A549 (cell line): Measurements from ENCODE around the gene NR2E3. TPM values are rescaled to one million over a fixed set of nuclear protein-coding genes. Genes with fewer than 3 reads are reported as not detected.

Experiments
- ATAC-seq, 2 experiments: fragments of 200-7000 bp in 1 of 2; fragments of >200 bp in 1 of 2; cut with Nextera tagmentation in 1 of 2; cut with Tn5 transposase in 1 of 2; 3 replicates each; pipeline versions ENCODE4 v1.8.0 to v1.9.1; 2018 to 2020; ENCODE audit warnings: mild to moderate bottlenecking in 1 of 2, moderate library complexity in 1 of 2
- CTCF ChIA-PET: fragments of 300-600 bp; sonication (Branson Sonifier 250); formaldehyde crosslinking; extraction: SDS; loops from one replicate; lab custom pipeline; 2021; ENCODE audit warnings: antibody characterized with exemption, inconsistent platforms; lab: Yijun Ruan, JAX
- POLR2A ChIA-PET: fragments of 350-600 bp; formaldehyde crosslinking; extraction: SDS; loops from one replicate; lab custom pipeline; 2021; ENCODE audit warnings: antibody characterized with exemption, inconsistent platforms; lab: Yijun Ruan, JAX
- DNase-seq, 2 experiments: peaks; one replicate each; pipeline versions ENCODE4 v3.0.0 to v3.0.0-alpha.2; 2011 to 2016; ENCODE audit warnings: low read depth in 1 of 2, low spot score in 1 of 2
- FAIRE-seq: peaks from 2 replicates; lab custom pipeline; 2011; peaks lifted over from hg19 to GRCh38; lab: Jason Lieb, UNC
- H3K27ac ChIP-seq, 2 experiments: fragments of >200 bp; sonication (Bioruptor Twin); formaldehyde crosslinking; 3 replicates each; pipeline ENCODE4 v1.5.1; 2016 to 2017
- H3K4me1 ChIP-seq: fragments of >200 bp; sonication (Bioruptor Twin); formaldehyde crosslinking; 3 replicates; pipeline ENCODE4 v1.6.1; 2016
- H3K4me2 ChIP-seq: fragments of >200 bp; sonication (Bioruptor Twin); formaldehyde crosslinking; 3 replicates; pipeline ENCODE4 v1.6.1; 2016
- H3K4me3 ChIP-seq: fragments of >200 bp; sonication (Bioruptor Twin); formaldehyde crosslinking; 3 replicates; pipeline ENCODE4 v1.5.1; 2016
- H3K9me3 ChIP-seq: fragments of >200 bp; sonication (Bioruptor Twin); formaldehyde crosslinking; 3 replicates; pipeline ENCODE4 v1.6.1; 2016
- ATOH8 ChIP-seq: fragments of 250-450 bp; sonication (Bioruptor Pico); IDR thresholded peaks from 2 replicates; pipeline ENCODE4 v1.5.0; 2020; ENCODE audit warnings: low read depth, mild to moderate bottlenecking, moderate library complexity
- BCL3 ChIP-seq: fragments of >200 bp; sonication (Bioruptor Twin); formaldehyde crosslinking; IDR thresholded peaks from 3 replicates; pipeline ENCODE4 v1.6.1; 2016
- BHLHE40 ChIP-seq: IDR thresholded peaks from 2 replicates; pipeline ENCODE4 v1.6.1; 2012; ENCODE audit warnings: low read depth, low read length, inconsistent platforms
- CHD2 ChIP-seq: fragments of 150-350 bp; IDR thresholded peaks from 2 replicates; pipeline ENCODE4 v1.6.1; 2014; ENCODE audit warnings: low read length; ENCODE audit not compliant: partially characterized antibody
- CHD4 ChIP-seq: fragments of 200-600 bp; sonication (generic); IDR thresholded peaks from 2 replicates; pipeline ENCODE4 v1.6.1; 2016; ENCODE audit warnings: antibody characterized with exemption, mild to moderate bottlenecking, borderline replicate concordance
- CTCF ChIP-seq: fragments of >200 bp; sonication (Bioruptor Twin); formaldehyde crosslinking; IDR thresholded peaks from 3 replicates; pipeline ENCODE4 v1.5.1; 2016
- E2F6 ChIP-seq: IDR thresholded peaks from 2 replicates; pipeline ENCODE4 v1.6.1; 2012; ENCODE audit warnings: low read depth, borderline replicate concordance
- EHF ChIP-seq: fragments of 250-450 bp; sonication (Bioruptor Pico); IDR thresholded peaks from 2 replicates; pipeline ENCODE4 v1.5.0; 2020; ENCODE audit warnings: mild to moderate bottlenecking
- EHMT2 ChIP-seq: fragments of 200-600 bp; sonication (generic); IDR thresholded peaks from 2 replicates; pipeline ENCODE4 v1.6.1; 2016; ENCODE audit warnings: antibody characterized with exemption, low read depth, mild to moderate bottlenecking, moderate library complexity
- ESRRA ChIP-seq: fragments of 150-350 bp; IDR thresholded peaks from 2 replicates; pipeline ENCODE4 v1.6.1; 2014; ENCODE audit warnings: mild to moderate bottlenecking, low read length, borderline replicate concordance
- FOSB ChIP-seq: fragments of 250-450 bp; sonication (Bioruptor Pico); IDR thresholded peaks from 2 replicates; pipeline ENCODE4 v1.5.0; 2020; ENCODE audit warnings: mild to moderate bottlenecking, moderate library complexity
- FOXS1 ChIP-seq: fragments of 250-450 bp; sonication (Bioruptor Pico); IDR thresholded peaks from 2 replicates; pipeline ENCODE4 v1.5.0; 2020; ENCODE audit warnings: mild to moderate bottlenecking, moderate library complexity
- GATA3 ChIP-seq: IDR thresholded peaks from 2 replicates; pipeline ENCODE4 v1.6.1; 2012; ENCODE audit warnings: borderline replicate concordance
- HEYL ChIP-seq: fragments of 250-450 bp; sonication (Bioruptor Pico); IDR thresholded peaks from 2 replicates; pipeline ENCODE4 v1.8.0; 2021; ENCODE audit warnings: mild to moderate bottlenecking, moderate library complexity
- HMGXB4 ChIP-seq: fragments of 250-450 bp; sonication (Bioruptor Pico); IDR thresholded peaks from 2 replicates; pipeline ENCODE4 v1.5.0; 2021; ENCODE audit warnings: mild to moderate bottlenecking, moderate library complexity, borderline replicate concordance
- HOXA7 ChIP-seq: fragments of 250-450 bp; sonication (Bioruptor Pico); IDR thresholded peaks from 2 replicates; pipeline ENCODE4 v1.5.0; 2020; ENCODE audit warnings: mild to moderate bottlenecking, moderate library complexity
- JUN ChIP-seq, 2 experiments: fragments of >200 bp; sonication (Bioruptor Twin); formaldehyde crosslinking; IDR thresholded peaks; 2 replicates in 1 of 2; 3 replicates in 1 of 2; pipeline ENCODE4 v1.6.1; 2016 to 2017
- MAFK ChIP-seq: fragments of 450-650 bp; IDR thresholded peaks from 2 replicates; pipeline ENCODE4 v1.6.1; 2014; ENCODE audit not compliant: partially characterized antibody
- MYC ChIP-seq: IDR thresholded peaks from 2 replicates; pipeline ENCODE4 v1.6.1; 2012; ENCODE audit warnings: mild to moderate bottlenecking, inconsistent platforms, low read length, improper control_type of control experiment, borderline replicate concordance
- PBX3 ChIP-seq: IDR thresholded peaks from 2 replicates; pipeline ENCODE4 v1.6.1; 2012
- PHF8 ChIP-seq: fragments of 200-600 bp; sonication (generic); IDR thresholded peaks from 2 replicates; pipeline ENCODE4 v1.6.1; 2016; ENCODE audit warnings: low read depth, mild to moderate bottlenecking, antibody characterized with exemption, moderate library complexity, borderline replicate concordance
- POLR2AphosphoS2 ChIP-seq: conservative IDR thresholded peaks from 2 replicates; pipeline ENCODE4 v1.6.1; 2012; ENCODE audit warnings: low read length, improper control_type of control experiment, inconsistent platforms
- RARB ChIP-seq: fragments of 250-450 bp; sonication (Bioruptor Pico); IDR thresholded peaks from 2 replicates; pipeline ENCODE4 v1.8.0; 2021; ENCODE audit warnings: mild to moderate bottlenecking, moderate library complexity
- RFX5 ChIP-seq: fragments of 450-650 bp; IDR thresholded peaks from 2 replicates; pipeline ENCODE4 v1.7.1; 2014; ENCODE audit warnings: antibody characterized with exemption, mild to moderate bottlenecking, moderate library complexity
- RNF2 ChIP-seq: fragments of 200-600 bp; sonication (generic); IDR thresholded peaks from 2 replicates; pipeline ENCODE4 v1.6.1; 2016; ENCODE audit warnings: low read depth, mild to moderate bottlenecking, antibody characterized with exemption, moderate library complexity, borderline replicate concordance
- USF2 ChIP-seq: fragments of 450-650 bp; IDR thresholded peaks from 2 replicates; pipeline ENCODE4 v1.6.1; 2014; ENCODE audit warnings: antibody characterized with exemption
- ZFP36 ChIP-seq: fragments of 450-650 bp; IDR thresholded peaks from 2 replicates; pipeline ENCODE4 v1.6.1; 2014; ENCODE audit warnings: borderline replicate concordance; ENCODE audit not compliant: partially characterized antibody
- WGBS: methylation state at CpG from one replicate; pipeline ENCODE4 v1.1.6; 2017; ENCODE audit errors: missing lambda C conversion rate; 5-methylcytosine and 5-hydroxymethylcytosine counted together
- polyA plus RNA-seq, 4 experiments: library from polyadenylated mRNA; depleted of rRNA in 3 of 4; stranded (reverse); fragments of >200 nt; fragmentation: RNase III in 1 of 4; extraction: RNeasy Plus Mini Kit Qiagen cat#74134 plus additional on column Dnase treatment in 1 of 4; gene quantifications; 2 replicates in 3 of 4; 3 replicates in 1 of 4; pipeline ENCODE4 v1.2.3, GENCODE V29; 2011 to 2017

The NR2E3 gene
- polyA plus RNA-seq, 2 of the 4 experiments (the other 2 are of a cell fraction): 0.13 to 0.79 TPM

GRCh38 chr15:71823801-71824200 is 13.4 kb downstream of the NR2E3 start (continued):
- TF ChIP-seq PBX3: no peak
- TF ChIP-seq RNF2: no peak
- TF ChIP-seq POLR2AphosphoS2: no peak
- no peak for TF ChIP-seq FOXS1 (CRISPR knock-in tag)
- no peak for TF ChIP-seq ATOH8 (CRISPR knock-in tag)
- no peak for TF ChIP-seq EHMT2
- no peak for TF ChIP-seq EHF (CRISPR knock-in tag)
- TF ChIP-seq FOSB: no peak
- no peak for TF ChIP-seq MAFK
- TF ChIP-seq JUN (IDR thresholded peaks at IDR 0.05): no peak
- TF ChIP-seq, all 56 proteins: peak for 0

GRCh38 chr15:71825021-71825730 is 14.8 kb downstream of the NR2E3 start:
- peaks cover 46% of the 10 kb centered on the region for H3K9me3 ChIP-seq
- H3K27ac ChIP-seq: no peak overlapping the region
- H3K4me2 ChIP-seq: no peak overlapping the region
- ChIA-PET CTCF (no interaction called here), POLR2A (no interaction called here)
- FAIRE-seq: peak; percentile 89
- no peaks in the 10 kb centered on the region for H3K4me1 ChIP-seq
- DNase-seq: no peak
- ATAC-seq: no peak
- 89% methylated on average over 4 of the region's 4 CpGs for WGBS
- H3K4me3 ChIP-seq: no peak overlapping the region
- TF ChIP-seq RNF2: no peak
- no peak for TF ChIP-seq ESRRA
- no peak for TF ChIP-seq HEYL (CRISPR knock-in tag)
- no peak for TF ChIP-seq BHLHE40
- no peak for TF ChIP-seq CHD4
- no peak for TF ChIP-seq PHF8
- TF ChIP-seq USF2: no peak
- no peak for TF ChIP-seq RFX5
- TF ChIP-seq BCL3: no peak
- no peak for TF ChIP-seq MYC
- TF ChIP-seq GATA3: no peak
- no peak for TF ChIP-seq FOSB
- no peak for TF ChIP-seq HOXA7 (CRISPR knock-in tag)
- TF ChIP-seq E2F6: no peak
- TF ChIP-seq ZFP36: no peak
- no peak for TF ChIP-seq CHD2
- no peak for TF ChIP-seq POLR2AphosphoS2
- TF ChIP-seq RARB: no peak
- no peak for TF ChIP-seq HMGXB4
- TF ChIP-seq CTCF: no peak
